Measurements from ENCODE around the gene KRTAP4-3. TPM values are rescaled to one million over a fixed set of nuclear protein-coding genes. Genes with fewer than 3 reads are reported as not detected.
"Not testable (repeated sequence)": the region's sequence is repeated elsewhere in the genome, so short reads cannot be mapped to it uniquely, and the experiment has no call there.

The KRTAP4-3 gene
- total RNA-seq, 1 donor from 2014 or later = not detected

DNA sequence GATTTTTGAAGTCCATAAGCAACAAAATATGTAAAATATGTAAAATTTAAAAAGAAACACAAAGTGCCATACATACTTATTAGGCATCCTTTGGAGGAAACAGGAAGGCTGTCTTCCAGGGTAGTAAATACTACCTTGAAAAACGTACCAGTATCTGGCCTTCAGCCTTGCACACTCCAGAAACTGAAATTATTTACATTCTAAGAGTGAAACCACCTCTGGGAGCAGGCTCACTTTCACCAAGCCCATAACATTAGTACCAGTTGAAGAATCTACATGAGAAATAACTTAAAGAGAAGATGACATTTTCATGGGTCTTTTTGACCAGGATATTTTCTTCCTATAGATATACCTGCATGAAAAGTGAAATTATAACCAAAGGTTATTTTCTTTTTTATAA is 28.0 kb upstream of the KRTAP4-3 start:
- Mint-ChIP-seq H3K4me1 (ENCODE audit: low read depth) (peaks cover 3% of the 10 kb centered on the region), H3K36me3 (ENCODE audit: low read depth) (no peaks in the 10 kb centered on the region), H3K4me3 (ENCODE audit: unreplicated experiment) (no peak overlapping the region), H3K27ac (ENCODE audit: unreplicated experiment) (no peak overlapping the region), H3K27me3 (ENCODE audit: low read depth) (no peaks in the 10 kb centered on the region), H3K9me3 (ENCODE audit: low read depth) (peaks cover 6% of the 10 kb centered on the region)
- DNase-seq (ENCODE audit: low spot score) = no peak
- TF ChIP-seq, protein P1, sequence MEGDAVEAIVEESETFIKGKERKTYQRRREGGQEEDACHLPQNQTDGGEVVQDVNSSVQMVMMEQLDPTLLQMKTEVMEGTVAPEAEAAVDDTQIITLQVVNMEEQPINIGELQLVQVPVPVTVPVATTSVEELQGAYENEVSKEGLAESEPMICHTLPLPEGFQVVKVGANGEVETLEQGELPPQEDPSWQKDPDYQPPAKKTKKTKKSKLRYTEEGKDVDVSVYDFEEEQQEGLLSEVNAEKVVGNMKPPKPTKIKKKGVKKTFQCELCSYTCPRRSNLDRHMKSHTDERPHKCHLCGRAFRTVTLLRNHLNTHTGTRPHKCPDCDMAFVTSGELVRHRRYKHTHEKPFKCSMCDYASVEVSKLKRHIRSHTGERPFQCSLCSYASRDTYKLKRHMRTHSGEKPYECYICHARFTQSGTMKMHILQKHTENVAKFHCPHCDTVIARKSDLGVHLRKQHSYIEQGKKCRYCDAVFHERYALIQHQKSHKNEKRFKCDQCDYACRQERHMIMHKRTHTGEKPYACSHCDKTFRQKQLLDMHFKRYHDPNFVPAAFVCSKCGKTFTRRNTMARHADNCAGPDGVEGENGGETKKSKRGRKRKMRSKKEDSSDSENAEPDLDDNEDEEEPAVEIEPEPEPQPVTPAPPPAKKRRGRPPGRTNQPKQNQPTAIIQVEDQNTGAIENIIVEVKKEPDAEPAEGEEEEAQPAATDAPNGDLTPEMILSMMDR (IDR thresholded peaks at IDR 0.05) = no peak

DNA sequence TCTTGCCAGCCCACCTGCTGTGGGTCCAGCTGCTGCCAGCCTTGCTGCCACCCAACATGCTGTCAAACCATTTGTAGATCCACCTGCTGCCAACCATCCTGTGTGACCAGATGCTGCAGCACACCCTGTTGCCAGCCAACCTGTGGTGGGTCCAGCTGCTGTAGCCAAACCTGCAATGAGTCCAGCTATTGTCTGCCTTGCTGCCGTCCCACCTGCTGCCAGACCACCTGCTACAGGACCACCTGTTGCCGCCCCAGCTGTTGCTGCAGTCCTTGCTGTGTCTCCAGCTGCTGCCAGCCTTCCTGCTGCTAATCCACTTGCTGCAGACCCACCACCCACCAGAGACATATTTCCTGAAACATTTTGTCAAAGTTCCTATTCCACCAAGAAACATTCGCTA is 22.3 kb upstream of the KRTAP4-3 start:
- H3K36me3 Mint-ChIP-seq (ENCODE audit: low read depth) = no peaks in the 10 kb centered on the region
- no peaks in the 10 kb centered on the region for H3K9me3 Mint-ChIP-seq (ENCODE audit: low read depth)
- TF ChIP-seq, protein P1 (IDR thresholded peaks at IDR 0.05) = no peak
- H3K4me1 Mint-ChIP-seq (ENCODE audit: low read depth) = no peaks in the 10 kb centered on the region
- H3K27ac Mint-ChIP-seq (ENCODE audit: unreplicated experiment) = no peak overlapping the region
- H3K27me3 Mint-ChIP-seq (ENCODE audit: low read depth) = peaks cover 16% of the 10 kb centered on the region
- DNase-seq (ENCODE audit: low spot score) = no peak
- H3K4me3 Mint-ChIP-seq (ENCODE audit: unreplicated experiment) = no peak overlapping the region

DNA sequence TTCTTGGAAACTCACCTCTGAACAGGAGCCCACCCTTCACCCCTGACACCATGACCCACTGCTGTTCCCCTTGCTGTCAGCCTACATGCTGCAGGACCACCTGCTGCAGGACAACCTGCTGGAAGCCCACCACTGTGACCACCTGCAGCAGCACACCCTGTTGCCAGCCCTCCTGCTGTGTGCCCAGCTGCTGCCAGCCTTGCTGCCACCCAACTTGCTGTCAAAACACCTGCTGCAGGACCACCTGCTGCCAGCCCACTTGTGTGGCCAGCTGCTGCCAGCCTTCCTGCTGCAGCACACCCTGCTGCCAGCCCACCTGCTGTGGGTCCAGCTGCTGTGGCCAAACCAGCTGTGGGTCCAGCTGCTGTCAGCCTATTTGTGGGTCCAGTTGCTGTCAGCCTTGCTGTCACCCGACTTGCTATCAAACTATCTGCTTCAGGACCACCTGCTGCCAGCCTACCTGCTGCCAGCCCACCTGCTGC is 21.9 kb upstream of the KRTAP4-3 start, which contains the start of gene KRTAP9-1:
Gene KRTAP9-1 (plus strand): TSS at position 51 of the 482 bp plus-strand sequence. CDS start 0 bp downstream, at position 51.
- not testable (repeated sequence) for H3K9me3 Mint-ChIP-seq (ENCODE audit: low read depth); H3K36me3 Mint-ChIP-seq (ENCODE audit: low read depth); H3K27ac Mint-ChIP-seq (ENCODE audit: unreplicated experiment); H3K4me3 Mint-ChIP-seq (ENCODE audit: unreplicated experiment); DNase-seq (ENCODE audit: low spot score); H3K4me1 Mint-ChIP-seq (ENCODE audit: low read depth)
- H3K27me3 Mint-ChIP-seq (ENCODE audit: low read depth) = peaks cover 19% of the 10 kb centered on the region

DNA sequence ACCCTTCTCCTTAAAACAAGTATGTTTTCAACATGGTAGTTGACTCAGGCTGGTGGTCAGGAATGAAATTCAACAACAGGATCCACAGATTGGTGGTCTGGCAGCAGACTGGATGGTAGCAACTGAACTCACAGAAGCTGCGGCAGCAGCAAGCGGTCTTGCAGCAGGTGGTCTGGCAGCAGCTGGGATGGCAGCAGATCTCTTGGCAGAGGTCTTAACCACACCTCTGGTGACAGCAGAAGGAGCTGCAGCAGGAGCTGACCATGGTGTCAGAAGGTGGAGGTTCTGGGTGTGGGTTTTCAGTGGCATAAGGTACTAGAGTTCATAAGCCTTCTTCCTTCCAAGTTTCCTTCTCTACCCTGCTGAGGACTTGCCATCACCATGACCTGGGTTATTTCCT is 18.9 kb upstream of the KRTAP4-3 start:
- TF ChIP-seq, protein P1 (IDR thresholded peaks at IDR 0.05) = no peak
- H3K4me1 Mint-ChIP-seq (ENCODE audit: low read depth) = no peaks in the 10 kb centered on the region
- DNase-seq (ENCODE audit: low spot score) = no peak
- H3K36me3 Mint-ChIP-seq (ENCODE audit: low read depth) = peaks cover 1% of the 10 kb centered on the region
- H3K27me3 Mint-ChIP-seq (ENCODE audit: low read depth) = peaks cover 26% of the 10 kb centered on the region
- H3K27ac Mint-ChIP-seq (ENCODE audit: unreplicated experiment) = no peak overlapping the region
- no peaks in the 10 kb centered on the region for H3K9me3 Mint-ChIP-seq (ENCODE audit: low read depth)
- no peak overlapping the region for H3K4me3 Mint-ChIP-seq (ENCODE audit: unreplicated experiment)

DNA sequence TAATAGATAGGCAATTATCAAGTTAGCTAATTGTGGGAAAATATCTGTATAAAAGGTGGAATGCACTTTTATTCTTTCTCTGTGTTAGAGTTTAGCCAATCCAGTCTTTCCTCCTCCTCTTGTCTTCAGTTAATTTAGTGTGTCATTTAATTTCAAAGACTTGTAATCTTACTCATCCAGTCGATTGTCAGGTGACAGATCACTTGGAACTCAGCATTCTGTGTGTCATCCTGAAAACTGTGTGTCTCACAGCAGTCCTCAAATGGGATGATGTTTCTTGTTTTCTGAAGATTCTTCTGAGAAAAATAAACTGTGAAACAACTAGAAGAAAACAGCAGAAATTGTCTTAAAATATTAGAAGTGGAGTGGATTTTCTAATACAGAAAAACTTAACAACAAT is 17.0 kb upstream of the KRTAP4-3 start:
- Mint-ChIP-seq H3K9me3 (ENCODE audit: low read depth) (no peaks in the 10 kb centered on the region), H3K4me3 (ENCODE audit: unreplicated experiment) (no peak overlapping the region), H3K4me1 (ENCODE audit: low read depth) (no peaks in the 10 kb centered on the region), H3K27me3 (ENCODE audit: low read depth) (peaks cover 18% of the 10 kb centered on the region), H3K27ac (ENCODE audit: unreplicated experiment) (no peak overlapping the region), H3K36me3 (ENCODE audit: low read depth) (peaks cover 1% of the 10 kb centered on the region)
- no peak for DNase-seq (ENCODE audit: low spot score)
- TF ChIP-seq, protein P1 (IDR thresholded peaks at IDR 0.05) = no peak

DNA sequence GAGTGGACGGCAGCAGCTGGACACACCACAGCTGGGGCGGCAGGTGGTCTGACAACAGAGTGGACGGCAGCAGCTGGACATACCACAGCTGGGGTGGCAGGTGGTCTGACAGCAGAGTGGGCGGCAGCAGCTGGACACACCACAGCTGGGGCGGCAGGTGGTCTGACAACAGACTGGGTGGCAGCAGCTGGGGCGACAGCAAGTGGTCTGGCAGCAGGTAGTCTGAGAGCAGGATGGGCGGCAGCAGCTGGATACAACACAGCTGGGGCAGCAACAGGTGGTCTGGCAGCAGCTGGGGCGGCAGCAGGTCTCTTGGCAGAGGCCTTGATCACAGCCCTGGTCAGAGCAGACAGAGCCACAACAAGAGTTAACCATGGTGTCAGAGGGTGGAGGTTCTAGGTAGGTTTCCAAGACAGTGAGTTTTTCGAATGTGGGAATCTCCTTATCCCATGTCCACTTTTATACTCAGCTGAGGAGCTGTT is 16.5 kb upstream of the KRTAP4-3 start, which contains the start of gene KRTAP4-1:
Gene KRTAP4-1 (minus strand): TSS at position 432 of the 482 bp plus-strand sequence. CDS start 57 bp downstream, at position 375.
- H3K27me3 Mint-ChIP-seq (ENCODE audit: low read depth) = peaks cover 18% of the 10 kb centered on the region
- H3K9me3 Mint-ChIP-seq (ENCODE audit: low read depth) = no peaks in the 10 kb centered on the region
- peaks cover 1% of the 10 kb centered on the region for H3K36me3 Mint-ChIP-seq (ENCODE audit: low read depth)
- no peaks in the 10 kb centered on the region for H3K4me1 Mint-ChIP-seq (ENCODE audit: low read depth)
- DNase-seq (ENCODE audit: low spot score) = no peak
- H3K27ac Mint-ChIP-seq (ENCODE audit: unreplicated experiment) = no peak within 1 kb of the TSS
- H3K4me3 Mint-ChIP-seq (ENCODE audit: unreplicated experiment) = no peak within 1 kb of the TSS
- TF ChIP-seq, protein P1 (IDR thresholded peaks at IDR 0.05) = no peak
